Stimulated activated CD4-positive, alpha-beta T cell treated with anti-CD3 and anti-CD28 coated beads, Interleukin-1b, Interleukin-23, amount 100 ng/mL, for 1 hour (primary cell): Measurements from ENCODE around the gene PLET1.

Source experiments
- DNase-seq, 2 donors: peaks; one replicate each; pipeline ENCODE4 v3.0.0-alpha.2; 2020; ENCODE audit warnings: low read depth in 2 of 2

Gene PLET1

GRCh38 chr11:112260490-112260889, at the start of gene PLET1:
Gene PLET1, minus strand, starts transcription at chr11:112260860. Its CDS starts 271 bp downstream, at chr11:112260589.
- DNase-seq = no peak

DNA sequence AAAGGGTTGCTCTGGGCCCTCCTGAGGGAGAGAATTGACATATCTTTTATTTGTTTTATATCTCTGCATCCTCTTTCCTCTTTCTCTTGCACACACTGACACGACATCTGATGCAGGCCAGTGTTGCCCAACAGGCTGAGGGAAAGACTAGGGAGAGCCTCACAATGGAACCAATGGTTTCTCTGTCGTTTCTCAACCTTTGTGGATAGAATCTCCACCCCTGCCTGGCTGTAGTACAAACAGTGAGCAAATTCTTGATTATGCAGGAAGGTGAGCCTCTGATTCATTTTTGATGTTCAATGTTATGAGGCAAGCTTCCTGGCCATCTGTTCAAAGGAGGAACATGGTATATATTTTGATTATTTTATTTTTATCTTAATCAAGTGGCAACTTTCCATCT, 49.8 kb upstream of the PLET1 start:
- DNase-seq = no peak

DNA sequence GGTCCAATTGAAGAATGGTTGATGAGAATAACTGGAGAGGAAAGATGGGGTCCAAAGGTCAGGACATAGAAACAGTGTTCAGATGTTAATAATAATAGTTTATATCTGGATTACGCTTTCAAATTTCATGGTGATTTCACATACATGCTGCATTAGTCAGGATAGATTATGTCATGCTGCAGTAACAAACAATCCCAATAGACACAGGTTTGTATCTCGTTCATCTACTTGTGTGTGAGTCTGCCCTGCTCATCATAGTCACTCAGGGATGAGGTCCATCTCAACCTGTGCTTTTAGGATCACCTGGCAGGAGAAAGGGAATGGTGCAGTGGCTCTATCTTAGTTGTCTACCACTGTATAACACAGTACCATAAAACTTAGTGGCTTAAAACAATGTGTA, 48.0 kb upstream of the PLET1 start:
- no peak for DNase-seq

GRCh38 chr11:112307616-112308015, 47.0 kb upstream of the PLET1 start:
- DNase-seq = no peak

DNA sequence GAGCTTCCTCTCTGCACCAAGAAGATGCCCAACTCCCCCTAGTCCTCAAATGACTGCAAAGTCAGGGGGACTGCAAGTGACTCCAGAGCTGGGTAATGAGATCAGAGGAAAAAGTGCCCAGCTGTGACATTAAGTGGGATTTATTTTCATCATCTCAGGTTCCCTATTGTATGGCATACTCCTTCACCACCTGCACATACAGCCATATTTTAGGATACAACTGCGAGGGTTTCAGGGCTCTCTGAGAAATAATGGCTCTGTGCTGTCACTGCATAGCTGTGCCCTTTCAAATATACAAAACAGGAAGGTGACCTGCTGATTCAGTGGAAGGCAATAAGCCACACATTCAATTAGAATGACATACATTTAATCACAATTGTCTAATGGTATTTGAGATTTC, 45.6 kb upstream of the PLET1 start:
- no peak for DNase-seq

DNA sequence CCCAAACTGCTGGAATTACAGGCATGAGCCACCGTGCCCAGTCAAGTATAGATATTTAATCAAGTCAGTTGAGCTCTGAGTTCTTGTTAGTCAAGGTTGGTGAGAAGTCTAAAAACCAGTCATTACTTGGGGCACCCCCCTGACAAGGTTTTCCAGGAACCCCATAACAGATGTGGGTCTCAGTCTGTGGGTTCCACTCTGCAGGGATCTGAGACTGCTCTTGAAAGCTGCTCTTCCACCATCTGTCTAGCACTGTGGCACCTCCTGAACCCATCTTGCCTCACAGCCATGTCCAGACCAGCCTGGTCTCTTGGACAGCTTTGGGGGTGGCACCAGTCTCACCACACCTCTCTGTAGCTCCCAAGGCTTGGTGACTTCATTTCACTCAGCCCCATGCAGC, 44.3 kb upstream of the PLET1 start:
- no peak for DNase-seq

DNA sequence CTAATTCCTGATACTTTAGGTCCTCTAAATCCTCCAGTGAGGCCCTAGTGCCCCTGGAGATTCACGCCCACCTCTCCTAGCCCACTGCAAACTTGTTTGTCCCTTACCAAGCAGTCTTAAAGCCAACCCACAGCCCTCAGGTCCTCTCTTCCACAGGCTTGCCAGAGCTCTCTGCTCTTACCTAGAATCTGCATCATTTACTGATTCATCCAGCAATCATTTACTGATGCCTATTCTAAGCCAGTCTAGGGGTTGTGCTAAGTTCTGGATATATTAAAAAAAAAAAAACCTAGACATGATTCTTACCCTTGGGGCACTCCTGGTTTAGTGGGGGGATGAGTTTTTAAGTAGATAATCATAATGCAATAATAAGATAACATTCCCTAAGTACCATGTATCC, 43.0 kb upstream of the PLET1 start:
- DNase-seq = no peak

- DNase-seq = no peak
These were observed 41.7 kb upstream of the PLET1 start for GRCh38 chr11:112302226-112302868.

- DNase-seq = no peak
These were observed 39.6 kb upstream of the PLET1 start for GRCh38 chr11:112300094-112300786.

GRCh38 chr11:112298535-112298934, 37.9 kb upstream of the PLET1 start:
- DNase-seq = no peak

DNA sequence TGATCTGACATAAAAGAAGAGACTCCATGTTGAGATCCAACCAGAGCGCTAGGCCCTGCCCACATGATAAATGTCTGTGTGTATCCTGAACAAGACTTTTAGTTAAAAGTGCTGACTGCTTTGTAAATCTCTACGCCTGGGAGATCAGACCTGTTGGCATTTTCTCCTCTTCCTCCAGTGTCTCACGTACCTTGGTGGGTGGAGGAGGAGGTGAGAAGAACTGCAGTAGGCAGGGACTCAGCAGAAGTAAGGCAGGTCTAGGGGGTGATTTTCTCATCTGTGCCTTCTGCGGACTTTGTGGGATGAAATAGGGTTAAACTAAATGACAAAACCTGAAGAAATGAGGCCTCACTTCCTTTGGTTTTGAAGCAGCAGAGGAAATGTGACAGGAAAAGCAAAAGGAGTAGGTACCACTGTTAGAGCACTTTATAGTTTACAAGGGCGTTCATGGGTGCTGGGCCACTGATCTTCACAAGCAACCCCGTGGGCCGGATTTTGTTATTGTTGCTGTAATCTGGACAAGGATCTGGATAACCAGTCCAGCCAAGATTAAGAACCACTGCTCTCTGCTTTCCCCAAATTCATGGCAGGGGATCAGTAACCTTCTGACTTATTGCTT, 36.7 kb upstream of the PLET1 start:
- DNase-seq = no peak

DNA sequence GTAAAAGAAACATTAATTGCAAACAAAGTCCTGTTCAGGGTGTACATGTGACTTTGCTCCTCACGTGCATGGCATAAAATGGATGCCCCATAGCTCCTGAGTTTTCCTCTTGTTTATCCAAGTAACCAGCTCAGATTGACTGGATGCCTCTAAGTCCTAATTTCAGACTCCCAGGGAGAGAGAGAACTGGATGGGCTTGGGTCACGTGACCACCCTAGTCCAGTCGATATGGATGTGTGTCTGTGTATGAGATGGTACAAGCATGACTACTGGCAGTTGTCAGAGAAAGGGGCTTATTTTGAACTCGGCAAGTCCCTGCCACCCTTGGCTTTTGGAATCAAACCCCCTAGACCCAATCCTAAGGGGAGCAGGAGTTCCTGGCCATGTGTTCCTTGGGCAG, 35.4 kb upstream of the PLET1 start:
- DNase-seq = no peak

DNA sequence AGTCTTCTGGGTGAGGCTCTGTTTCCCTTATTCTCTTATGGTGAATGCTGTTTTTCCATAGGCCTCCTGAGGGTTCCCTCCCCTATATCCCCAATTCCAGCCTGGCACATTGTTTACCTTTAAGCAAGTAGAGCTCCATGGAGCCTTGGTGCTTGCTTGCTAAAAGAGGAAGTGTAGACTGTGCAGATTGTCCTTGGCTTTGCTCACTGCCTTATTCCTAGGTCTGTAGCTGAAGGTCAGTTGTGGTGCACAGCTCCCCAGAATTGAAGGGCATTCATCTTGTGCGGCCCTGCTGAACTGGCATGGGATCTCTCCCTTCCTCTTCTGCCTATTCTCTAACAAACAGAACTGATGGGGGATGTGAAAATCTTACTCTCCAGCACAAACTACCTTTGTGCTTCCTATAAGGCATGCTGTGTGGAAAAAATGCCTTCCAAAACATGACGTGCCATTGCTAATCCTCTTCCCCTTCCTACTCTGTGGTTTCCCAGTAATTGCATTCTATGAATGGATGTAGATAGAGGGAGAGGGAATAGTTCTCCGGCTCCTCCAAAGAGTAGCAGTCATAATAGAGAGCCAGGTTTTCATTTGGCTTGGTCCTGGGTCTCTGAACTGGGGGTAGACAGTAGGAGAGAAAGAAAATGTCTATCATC, 34.2 kb upstream of the PLET1 start:
- no peak for DNase-seq

DNA sequence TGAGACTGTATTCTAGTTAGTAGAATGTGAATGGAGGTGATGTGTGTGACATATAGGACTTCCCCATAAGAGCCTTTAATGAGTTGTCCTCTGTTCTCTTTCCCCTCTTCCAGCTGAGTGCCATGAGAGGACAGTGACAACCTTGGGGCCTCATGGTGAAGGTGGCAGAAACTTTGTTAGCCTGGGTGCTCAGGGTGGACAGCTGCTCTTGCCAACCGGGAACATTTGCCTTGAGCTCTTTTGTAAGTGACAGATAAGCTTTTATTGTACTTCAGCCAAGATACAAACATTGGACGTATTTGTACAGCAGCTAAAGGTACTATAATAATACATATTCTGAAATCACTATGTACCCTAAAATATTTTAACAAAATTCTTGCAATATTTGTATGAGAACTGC, 33.0 kb upstream of the PLET1 start:
- DNase-seq = no peak

DNA sequence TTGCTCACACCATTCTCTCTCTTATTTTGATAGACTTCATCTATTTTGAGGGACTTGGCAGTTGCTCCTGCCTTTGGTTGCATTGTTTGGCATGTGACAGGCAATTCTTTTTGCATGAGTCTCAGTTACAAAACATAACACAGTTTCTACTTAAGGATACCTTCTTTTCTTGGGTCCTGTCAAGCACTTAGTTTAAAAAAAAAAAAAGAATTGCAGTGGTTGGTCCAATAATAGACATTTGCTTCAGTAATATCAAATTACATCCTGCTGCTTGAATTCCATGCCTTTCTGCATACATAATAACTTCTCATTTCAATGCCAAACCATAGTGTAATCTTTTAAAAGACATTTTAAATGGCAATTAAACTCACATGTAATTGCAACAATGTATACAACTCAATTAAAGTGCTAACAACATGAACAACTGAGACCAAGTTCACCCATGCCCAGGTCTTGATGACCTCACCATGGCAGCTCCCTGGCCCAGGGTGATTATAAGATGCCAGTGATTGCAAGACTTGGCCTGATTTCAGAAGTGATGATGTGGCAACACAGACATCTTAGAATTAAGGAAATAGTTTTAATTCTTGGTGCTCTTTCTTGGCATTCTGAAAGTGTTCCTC, 32.2 kb upstream of the PLET1 start:
- DNase-seq = no peak

- DNase-seq = no peak
These were observed 31.5 kb upstream of the PLET1 start for GRCh38 chr11:112292188-112292587.

GRCh38 chr11:112291191-112291590, 30.5 kb upstream of the PLET1 start:
- DNase-seq = no peak

DNA sequence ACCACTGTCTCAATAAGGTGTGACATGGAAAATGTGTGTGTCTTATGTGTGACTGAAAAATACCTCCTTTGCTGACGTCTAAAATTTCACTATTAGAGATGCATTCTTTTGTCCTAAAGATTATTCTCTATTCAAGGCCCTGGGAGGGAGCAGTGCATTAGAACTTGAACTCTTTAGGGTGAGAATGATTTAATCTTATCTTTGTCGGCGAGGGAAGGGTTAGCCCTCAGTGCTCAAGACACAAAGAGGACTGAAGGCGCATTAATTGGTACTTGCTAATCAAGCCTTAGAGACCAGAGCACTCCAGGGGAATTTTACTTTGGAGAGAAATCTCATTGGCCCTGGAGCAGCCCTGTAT, 29.8 kb upstream of the PLET1 start:
- DNase-seq = no peak

DNA sequence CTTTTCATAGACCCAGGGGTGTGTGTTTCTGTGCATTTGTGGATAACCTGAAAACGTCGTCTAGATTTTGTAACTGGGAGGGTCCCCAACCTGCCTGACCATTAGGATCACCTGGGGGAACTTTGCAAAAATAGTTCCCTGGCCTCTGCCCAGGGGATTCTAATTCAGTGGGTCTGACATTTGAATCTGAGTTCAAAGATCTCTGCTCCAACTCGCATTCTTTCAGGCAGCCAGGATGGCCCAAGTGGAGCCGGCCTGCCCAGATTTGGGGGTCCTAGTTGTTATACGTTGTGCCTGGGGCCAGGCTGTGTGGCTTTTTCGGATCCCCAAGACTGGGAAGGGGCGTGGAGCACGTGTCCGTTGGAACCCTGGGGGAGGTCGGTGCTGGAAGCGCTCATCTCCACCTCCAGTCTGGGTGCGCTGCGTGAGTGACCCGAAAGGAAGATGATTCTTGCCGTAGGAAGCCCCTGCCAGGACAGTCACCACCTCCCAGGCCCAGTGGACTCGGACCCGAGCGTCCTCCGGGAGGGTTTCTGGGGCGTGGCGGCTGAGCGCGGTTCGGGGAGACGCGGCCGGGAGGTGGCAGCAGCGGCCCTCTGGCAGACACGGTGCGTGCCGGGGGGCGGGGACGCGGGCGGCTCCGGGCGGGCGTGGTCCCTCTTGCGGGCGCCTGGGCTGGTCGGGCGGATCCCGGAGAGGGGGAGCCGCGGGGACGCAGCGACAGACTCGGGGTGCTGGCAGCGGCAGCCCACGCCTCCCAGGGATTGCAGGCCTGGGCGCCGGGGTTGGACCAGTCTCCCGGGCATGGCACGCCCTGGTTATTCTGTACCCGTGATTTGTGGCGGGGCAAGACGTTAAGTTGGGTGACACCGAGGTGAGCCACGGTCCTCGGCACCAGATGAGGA, 29.2 kb upstream of the PLET1 start:
- DNase-seq = peak; percentile 60 to 76

DNA sequence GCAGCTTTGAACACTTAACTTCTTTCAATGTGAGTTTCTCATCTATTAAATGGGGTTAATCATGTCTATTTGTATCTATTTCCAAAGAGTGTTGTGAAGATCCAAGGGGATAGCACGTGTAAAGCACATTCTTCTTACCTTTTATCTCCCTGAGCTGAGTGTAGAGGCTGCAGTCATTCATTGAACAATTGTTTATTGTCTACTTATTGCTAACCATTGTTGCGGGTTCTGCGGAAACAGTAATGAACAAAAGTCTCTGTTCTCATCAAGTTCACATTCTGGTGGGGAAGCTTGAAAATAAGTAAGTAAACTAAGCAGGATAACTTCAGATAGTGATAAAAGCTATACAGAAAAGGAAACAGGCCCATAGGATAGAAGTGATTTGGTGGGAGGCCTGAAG, 27.4 kb upstream of the PLET1 start:
- no peak for DNase-seq

GRCh38 chr11:112285841-112286311, 25.2 kb upstream of the PLET1 start:
- no peak for DNase-seq
